CMK (cell line): ENCODE data around the gene BTBD1.
A peak's percentile ranks its signal among the peaks of the same experiment; 100 is the strongest.

ENCODE experiments used
- DNase-seq: peaks from one replicate; pipeline ENCODE4 v3.0.0-alpha.2; 2010; ENCODE audit warnings: low read depth

Gene BTBD1

GRCh38 chr15:83066734-83067637 is at the start of gene BTBD1:
Gene BTBD1, minus strand, starts transcription at chr15:83067252. Its CDS starts 101 bp downstream, at chr15:83067151.
- DNase-seq: peak; percentile 77

DNA sequence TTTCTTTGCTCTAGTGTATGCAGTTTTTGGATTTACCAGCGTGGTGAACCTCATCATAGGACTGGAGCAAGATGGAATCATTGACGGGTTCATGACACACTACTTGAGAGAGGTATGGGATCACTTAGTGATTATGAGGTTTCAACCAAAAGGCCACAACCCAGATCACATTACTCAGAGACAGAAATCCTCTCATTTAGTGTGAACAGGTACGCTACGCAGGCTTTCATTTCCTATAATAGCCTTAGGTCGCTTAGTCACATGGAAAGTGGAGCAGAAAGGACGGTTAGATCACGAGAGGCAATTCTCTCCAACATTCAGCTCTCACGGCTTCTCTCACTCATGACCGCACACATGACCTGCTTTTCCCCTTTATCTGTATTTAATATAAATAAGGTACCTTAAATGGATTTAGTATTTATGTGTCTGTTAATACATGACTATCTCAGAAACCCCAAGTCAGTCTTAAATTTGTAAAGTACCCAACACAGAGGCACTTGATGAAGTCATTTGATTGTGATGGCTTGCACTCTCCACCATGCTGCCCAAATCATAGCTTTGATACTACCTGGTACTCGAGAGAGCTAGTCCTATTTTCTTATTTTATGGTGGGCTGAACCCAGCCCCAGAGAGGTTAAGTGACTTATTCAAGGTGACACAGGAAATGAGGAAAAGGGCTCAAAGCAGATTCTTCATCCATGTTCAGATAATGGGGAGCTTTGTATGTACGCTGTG is 48.9 kb upstream of the BTBD1 start:
- no peak for DNase-seq

GRCh38 chr15:83115410-83115809 is 48.4 kb upstream of the BTBD1 start:
- no peak for DNase-seq

DNA sequence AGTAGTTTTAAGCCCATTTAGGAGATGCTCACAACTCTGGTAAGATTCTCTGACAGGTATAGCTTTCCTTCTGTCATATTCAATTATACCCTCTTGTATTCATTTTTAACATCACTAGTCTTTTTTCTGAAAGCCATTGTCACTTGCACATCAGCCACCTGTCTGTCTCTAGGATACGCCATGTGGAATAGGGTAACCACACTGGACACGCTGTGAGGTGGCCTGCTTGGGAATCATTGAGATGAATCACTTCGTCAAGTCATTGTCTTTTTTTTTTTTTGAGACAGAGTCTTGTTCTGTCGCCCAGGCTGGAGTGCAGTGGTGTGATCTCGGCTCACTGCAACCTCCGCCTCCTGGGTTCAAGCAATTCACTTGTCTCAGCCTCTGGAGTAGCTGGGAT is 47.8 kb upstream of the BTBD1 start:
- DNase-seq: no peak

GRCh38 chr15:83113881-83114674 is 47.0 kb upstream of the BTBD1 start:
- DNase-seq: no peak

GRCh38 chr15:83112956-83113299 is 45.9 kb upstream of the BTBD1 start:
- no peak for DNase-seq

- DNase-seq: peak; percentile 27
These were observed 45.3 kb upstream of the BTBD1 start for GRCh38 chr15:83112233-83112955.

- DNase-seq: no peak
These were observed 44.1 kb upstream of the BTBD1 start for GRCh38 chr15:83111149-83111548.

DNA sequence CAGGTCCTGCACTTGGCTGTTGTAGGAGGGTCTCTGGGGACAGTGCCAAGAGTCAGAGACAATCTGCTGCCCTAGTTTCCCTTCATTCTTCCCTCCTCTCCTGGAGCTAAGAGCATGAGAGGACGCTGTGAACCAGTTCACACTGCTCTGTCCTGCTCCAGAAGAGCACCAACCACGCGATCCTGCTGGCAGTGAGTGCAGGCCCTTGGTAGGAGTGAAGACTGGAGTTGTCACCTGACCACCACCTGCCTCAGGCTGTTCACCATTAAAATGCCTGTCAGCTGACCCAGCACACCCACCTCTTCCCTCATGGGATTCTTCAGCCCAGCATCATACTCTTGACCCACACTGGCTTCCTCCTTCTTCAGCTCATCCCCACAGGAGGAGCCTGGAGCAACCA is 43.3 kb upstream of the BTBD1 start:
- DNase-seq: no peak

GRCh38 chr15:83109532-83109931 is 42.5 kb upstream of the BTBD1 start:
- no peak for DNase-seq

DNA sequence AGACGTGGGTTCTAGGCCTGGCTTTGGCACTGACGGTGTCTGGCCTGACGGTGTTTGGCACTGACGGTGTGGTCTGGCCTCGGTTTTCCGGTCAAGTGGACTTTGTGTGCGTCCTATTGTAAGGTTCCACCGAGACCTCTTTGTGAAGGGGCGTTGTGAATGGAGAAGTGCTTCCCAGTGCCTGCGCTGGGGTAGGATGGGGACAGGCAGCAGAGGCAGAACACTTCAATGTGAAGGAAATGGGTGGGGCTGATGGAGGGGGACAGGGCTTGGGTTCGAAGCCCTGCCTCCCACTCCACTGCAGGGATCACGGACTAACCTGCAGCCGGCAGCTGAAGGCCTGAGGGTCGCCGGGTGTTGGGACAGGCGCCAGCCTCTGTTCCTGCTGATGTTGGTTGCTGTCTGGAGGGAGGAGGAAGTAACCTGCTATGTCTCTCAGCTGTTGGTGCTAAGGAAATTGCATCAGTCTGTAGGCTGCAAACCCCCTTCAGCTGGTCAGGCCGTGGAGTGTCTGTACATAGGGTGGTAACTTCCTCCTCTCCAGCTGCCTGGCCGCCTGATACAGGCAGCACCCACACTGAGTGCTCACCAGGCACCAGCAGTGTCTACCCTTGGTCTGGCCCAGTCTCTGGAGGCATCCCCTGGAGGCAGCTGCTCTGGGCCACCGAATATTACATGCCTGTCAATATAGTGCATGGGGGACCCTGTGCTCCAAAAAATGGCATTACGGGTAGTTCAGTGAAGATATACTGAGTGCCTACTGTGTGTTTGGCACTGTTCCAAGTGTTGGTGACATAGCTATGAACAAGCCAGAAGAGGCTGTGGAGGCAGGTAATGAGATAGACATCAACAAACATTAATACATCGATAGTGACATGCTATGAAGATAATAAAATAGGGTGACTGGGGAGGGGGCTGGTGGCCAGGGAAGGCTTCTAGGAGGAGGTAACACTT is 41.5 kb upstream of the BTBD1 start:
- DNase-seq: peak; percentile 88

- no peak for DNase-seq
These were observed 40.8 kb upstream of the BTBD1 start for GRCh38 chr15:83107841-83108181.

- no peak for DNase-seq
These were observed 40.2 kb upstream of the BTBD1 start, which contains the start of gene TM6SF1 for GRCh38 chr15:83106994-83107840. Gene TM6SF1, plus strand, starts transcription at chr15:83107645. Its CDS starts 36 bp downstream, at chr15:83107681.

- DNase-seq: no peak
These were observed 38.4 kb upstream of the BTBD1 start for GRCh38 chr15:83105440-83105839.

DNA sequence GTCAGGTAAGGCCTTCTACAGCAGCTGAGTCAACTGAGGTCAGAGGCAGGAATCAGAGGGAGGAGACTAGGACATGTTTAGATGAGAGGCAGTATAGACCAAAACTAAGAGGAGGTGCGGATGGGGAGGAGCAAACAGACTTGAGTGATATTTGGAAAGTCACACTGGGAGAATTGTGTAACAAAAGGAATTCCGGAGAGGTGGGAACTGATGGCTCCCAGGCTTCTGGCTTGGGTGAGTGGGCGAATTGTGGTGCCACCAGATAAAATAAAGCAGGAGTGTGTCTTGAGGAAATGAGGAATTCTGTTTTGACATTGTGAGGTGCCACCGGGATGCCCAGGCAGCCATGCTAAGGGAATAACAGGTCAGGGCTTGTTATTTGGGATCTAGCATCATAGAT is 37.1 kb upstream of the BTBD1 start:
- no peak for DNase-seq

DNA sequence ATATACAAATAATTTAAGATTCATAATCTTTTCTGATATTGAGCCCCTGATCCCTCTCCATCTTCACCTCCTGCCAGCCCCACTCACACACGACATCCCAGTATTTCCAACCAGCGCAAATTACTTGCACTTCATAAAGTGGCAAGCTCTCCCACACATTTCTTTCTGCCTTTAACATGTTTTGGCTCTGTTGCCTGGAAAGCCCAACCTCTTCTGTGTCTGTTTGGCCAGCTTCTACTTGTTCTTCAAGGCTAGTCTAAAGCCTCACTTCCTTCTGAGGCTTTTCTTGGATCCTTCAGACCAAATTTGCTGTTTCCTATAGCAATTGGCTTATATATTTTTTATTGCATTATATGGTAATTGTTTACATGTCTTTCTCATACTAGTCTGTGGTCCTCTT is 35.3 kb upstream of the BTBD1 start:
- DNase-seq: no peak

DNA sequence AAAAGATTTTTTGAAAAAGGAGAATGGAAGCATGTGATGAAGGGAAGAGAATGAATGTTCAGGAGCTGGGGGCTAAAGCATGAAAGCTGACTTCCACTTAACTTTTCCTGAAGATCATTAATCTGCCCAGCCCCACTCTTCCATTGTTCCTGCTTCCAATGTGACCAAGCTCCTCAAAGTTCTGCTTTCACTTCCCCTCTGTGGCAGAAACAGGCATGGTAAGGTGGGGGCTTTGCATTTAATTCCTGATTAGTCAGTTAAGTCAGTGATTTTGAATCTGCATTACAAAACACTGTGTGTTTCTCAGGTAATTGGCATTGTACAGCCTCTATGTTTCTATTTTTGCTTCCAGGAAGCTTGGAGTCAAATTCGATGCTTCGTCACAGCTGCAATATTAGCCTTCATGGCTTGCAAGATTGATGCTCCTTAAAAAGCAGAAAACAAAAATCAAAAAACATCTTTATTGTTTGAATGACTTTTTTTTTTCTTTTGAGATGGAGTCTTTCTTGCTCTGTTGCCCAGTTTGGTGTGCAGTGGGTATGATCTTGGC is 33.1 kb upstream of the BTBD1 start:
- no peak for DNase-seq

- DNase-seq: no peak
These were observed 32.2 kb upstream of the BTBD1 start for GRCh38 chr15:83099290-83099689.

DNA sequence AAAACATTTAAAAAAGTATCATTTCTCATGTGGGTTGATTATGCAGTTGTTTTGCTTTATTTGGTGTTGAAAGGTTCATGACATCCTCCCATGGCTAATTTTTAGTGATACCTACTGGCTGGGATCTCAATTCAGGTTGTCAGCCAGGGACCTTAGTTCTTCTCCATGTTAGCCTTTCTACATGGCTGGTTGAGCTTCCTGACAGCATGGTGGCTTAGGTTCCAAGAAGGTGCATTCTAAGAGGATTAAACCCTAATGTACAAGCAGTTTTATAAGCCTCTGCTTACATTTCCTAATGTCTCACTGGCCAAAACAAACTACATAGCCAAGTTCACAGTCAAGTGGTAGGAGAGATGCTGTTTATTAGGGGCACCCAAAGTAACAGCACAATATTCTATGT is 31.0 kb upstream of the BTBD1 start:
- no peak for DNase-seq
